Measurements from ENCODE around the gene C14orf180. TPM values are rescaled to one million over a fixed set of nuclear protein-coding genes. Genes with fewer than 3 reads are reported as not detected.

Gene C14orf180
- total RNA-seq, 1 donor = not detected

DNA sequence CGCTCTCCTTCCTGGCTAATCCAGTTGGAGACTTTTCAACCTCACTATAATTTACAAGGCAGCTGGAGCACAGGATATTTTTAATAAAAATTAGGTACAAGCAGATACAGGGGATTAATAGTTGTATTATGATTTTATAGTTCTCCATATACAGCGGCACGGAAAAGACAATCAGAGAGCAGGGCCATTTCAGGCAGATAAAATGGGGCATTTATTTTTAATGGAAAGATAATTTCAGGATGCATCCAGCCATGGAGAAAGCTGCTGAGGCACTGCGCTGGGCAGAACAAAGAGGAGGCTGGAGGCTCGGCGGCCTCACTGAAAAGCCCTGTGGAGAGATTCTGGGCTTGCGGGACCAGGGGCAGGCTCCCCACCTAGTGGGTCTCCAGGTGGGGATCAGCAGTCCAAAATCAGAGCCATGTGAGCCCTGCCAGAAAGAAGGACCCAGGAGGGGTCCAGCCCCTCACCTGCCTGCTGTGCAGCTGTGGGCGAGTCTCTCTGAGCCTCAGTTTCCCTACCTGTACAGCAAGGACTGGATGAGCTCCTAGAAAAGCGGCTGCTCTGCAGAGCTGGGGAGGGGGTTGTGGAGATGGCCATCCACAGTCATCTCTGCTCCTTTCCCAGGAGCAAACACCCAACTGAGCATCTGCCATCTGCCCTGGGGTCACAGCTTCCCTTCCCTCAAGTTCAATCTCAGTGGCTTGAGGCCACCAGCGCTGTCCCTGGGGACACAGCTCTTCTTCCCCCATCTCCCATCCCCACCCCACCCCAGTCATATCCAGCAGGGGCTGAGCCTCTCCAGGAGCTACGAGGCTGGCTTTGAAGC is 23.9 kb upstream of the C14orf180 start:
- H3K9me3 ChIP-seq (ENCODE audit: low read depth, low read length) = no peaks in the 10 kb centered on the region
- no peaks in the 10 kb centered on the region for H3K27me3 ChIP-seq (ENCODE audit: insufficient read depth, low read length)
- no peaks in the 10 kb centered on the region for H3K4me1 ChIP-seq (ENCODE audit: insufficient read depth, low read length)
- no peak overlapping the region for H3K4me3 ChIP-seq (ENCODE audit: low read length)

DNA sequence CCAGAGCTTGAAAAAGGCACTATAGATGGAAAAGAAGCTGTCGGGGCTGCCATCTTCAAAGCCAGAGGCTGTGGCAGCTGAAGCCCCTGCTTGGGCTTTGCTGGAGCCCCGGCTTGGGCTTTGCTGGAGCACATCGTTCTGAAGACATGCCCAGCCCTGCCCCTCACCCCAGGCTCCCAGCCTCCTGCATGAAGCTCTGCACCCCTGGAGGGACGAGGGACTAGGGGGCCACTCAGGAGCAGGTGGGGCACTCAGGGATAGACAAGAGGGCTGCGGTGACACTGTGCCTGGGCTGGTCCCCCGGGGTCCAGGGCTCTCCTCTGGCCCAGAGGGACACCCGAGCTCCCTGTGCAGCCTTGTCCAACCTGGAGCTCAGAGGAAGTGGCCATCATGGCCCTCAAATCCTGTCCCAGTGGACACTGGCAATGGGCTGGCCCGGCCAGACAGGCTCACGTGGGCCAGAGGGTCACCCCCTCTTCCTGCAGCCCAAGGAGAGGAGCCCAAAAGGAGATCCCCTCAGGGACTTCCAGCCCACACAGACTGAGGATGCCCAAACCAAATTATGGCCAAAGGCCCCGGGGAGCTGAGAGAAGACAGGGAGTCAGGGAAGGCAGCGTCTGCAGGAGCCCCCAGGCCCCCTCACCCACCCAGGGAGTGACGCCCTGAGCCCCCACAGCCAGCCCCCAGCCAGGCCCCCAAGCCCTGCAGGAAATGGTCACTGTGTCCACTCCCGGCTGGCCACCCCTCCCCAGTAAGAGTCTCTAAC is 23.1 kb upstream of the C14orf180 start:
- Histone ChIP-seq H3K9me3 (ENCODE audit: low read depth, low read length) (no peaks in the 10 kb centered on the region), H3K4me3 (ENCODE audit: low read length) (no peak overlapping the region), H3K4me1 (ENCODE audit: insufficient read depth, low read length) (no peaks in the 10 kb centered on the region)

DNA sequence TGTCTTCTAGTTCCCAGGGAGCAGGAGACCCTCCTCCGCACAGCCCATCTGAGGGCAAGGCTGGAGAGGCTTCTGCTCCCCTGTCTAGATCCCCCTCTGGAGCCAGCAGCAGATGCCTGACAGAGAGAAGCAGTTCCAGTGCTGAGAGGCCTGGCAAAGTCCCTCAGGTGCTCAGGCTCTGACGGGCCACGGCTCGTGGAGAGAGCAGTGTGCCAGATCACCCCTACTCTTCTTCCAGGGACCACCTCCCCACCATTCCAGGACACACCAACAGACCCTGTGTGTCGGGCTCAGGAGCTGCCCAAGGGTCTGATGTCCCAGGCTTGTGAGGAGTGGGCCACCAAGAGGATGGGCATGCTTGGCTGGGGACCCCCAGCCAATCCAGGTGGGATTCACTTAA is 22.5 kb upstream of the C14orf180 start:
- Histone ChIP-seq H3K4me3 (ENCODE audit: low read length) (no peak overlapping the region), H3K27me3 (ENCODE audit: insufficient read depth, low read length) (no peaks in the 10 kb centered on the region), H3K4me1 (ENCODE audit: insufficient read depth, low read length) (no peaks in the 10 kb centered on the region), H3K9me3 (ENCODE audit: low read depth, low read length) (no peaks in the 10 kb centered on the region)

More for the DNA sequence above, 23.1 kb upstream of the C14orf180 start:
- no peaks in the 10 kb centered on the region for H3K27me3 ChIP-seq (ENCODE audit: insufficient read depth, low read length)

DNA sequence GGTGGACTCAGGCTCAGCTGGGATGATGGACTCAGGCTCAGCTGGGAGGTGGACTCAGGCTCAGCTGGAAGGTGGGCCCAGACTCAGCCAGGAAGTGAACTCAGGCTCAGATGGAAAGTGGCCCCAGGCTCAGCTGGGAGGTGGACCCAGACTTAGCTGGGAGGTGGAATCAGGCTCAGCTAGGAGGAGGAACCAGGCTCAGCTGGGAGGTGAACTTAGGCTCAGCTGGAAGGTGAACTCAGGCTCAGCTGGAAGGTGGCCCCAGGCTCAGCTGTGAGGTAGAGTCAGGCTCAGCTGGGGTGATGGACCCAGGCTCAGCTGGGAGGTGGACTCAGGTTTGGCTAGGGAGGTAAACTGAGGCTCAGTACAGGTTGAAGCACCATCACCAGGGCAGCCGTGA is 21.8 kb upstream of the C14orf180 start:
- Histone ChIP-seq H3K27me3 (ENCODE audit: insufficient read depth, low read length) (no peaks in the 10 kb centered on the region), H3K4me1 (ENCODE audit: insufficient read depth, low read length) (no peaks in the 10 kb centered on the region), H3K4me3 (ENCODE audit: low read length) (no peak overlapping the region), H3K9me3 (ENCODE audit: low read depth, low read length) (no peaks in the 10 kb centered on the region)

DNA sequence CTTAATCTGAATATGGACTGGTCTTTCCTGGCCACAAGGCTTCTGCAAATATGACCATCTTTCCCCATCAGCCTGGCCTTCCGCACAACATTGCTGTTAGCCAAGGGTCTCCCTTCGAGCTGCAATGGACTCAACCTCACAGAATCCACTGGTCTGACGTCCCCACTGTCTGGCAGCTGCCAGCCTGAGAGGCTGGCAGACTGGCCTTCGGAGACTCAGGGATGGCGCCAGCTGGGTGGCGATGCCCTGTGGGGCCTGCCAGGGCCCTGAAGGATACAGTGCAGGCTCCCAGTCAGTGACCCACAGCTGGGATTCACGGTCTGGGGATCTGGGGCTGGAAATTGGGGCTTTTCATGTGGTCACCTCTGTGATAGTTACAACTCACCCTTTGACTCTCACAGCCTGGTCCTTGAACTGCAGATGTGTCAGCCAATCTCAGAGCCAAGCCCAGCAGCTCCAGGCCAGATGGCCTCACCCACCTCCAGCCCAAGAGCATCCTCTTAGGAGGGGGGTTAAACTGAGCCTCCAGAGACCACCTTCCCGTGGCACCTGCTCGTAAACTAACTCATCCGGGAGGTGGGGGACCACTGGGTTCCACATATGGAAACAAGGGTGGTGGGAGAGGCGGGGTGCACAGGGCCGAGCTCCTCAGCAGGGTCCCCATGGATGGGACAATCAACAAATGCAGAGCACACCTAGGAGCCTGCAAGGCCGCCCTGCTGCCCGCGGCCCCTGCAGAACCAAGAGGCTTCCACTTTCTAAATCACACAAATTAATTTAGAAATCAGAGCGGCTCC is 21.1 kb upstream of the C14orf180 start:
- Histone ChIP-seq H3K4me1 (ENCODE audit: insufficient read depth, low read length) (no peaks in the 10 kb centered on the region), H3K4me3 (ENCODE audit: low read length) (no peak overlapping the region), H3K27me3 (ENCODE audit: insufficient read depth, low read length) (no peaks in the 10 kb centered on the region), H3K9me3 (ENCODE audit: low read depth, low read length) (no peaks in the 10 kb centered on the region)

DNA sequence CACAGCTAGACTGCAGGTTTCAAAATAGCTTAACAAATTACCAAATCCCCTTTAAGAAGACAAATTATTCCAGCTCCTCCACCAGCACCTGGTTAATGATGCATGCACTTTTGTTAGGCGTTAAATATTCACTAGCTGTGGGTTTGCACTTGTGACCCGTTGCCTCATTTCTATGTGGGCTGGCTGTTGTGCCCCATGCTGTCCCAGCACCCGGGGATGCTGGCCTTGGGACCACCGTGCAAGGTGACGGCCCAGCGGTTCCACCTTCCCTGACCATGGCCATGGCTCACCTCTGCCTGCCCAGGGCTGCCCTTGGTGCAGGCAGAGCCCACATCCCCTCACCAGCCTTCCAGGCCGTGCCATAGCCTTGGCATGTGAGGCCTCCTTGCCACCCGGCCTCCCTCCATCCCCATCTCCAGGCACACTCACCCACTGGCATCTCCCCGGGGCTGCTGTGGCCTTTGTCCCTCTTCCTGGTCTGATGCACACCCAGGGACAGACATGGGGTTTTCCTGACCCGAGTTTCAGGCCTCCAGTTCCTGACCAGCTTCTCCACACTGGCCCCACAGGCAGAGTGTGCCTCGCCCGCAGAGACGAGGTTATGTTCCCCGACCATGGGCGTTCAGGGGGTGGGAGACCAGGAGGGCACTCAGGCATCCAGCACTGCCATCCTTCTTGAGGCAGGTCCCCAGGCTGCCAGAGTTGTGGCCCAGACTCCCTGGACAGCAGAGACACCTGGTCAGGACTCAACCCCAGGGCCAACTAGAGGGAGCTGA is 20.3 kb upstream of the C14orf180 start:
- H3K27me3 ChIP-seq (ENCODE audit: insufficient read depth, low read length) = no peaks in the 10 kb centered on the region
- H3K9me3 ChIP-seq (ENCODE audit: low read depth, low read length) = no peaks in the 10 kb centered on the region
- H3K4me1 ChIP-seq (ENCODE audit: insufficient read depth, low read length) = peaks cover 3% of the 10 kb centered on the region
- H3K4me3 ChIP-seq (ENCODE audit: low read length) = no peak overlapping the region

DNA sequence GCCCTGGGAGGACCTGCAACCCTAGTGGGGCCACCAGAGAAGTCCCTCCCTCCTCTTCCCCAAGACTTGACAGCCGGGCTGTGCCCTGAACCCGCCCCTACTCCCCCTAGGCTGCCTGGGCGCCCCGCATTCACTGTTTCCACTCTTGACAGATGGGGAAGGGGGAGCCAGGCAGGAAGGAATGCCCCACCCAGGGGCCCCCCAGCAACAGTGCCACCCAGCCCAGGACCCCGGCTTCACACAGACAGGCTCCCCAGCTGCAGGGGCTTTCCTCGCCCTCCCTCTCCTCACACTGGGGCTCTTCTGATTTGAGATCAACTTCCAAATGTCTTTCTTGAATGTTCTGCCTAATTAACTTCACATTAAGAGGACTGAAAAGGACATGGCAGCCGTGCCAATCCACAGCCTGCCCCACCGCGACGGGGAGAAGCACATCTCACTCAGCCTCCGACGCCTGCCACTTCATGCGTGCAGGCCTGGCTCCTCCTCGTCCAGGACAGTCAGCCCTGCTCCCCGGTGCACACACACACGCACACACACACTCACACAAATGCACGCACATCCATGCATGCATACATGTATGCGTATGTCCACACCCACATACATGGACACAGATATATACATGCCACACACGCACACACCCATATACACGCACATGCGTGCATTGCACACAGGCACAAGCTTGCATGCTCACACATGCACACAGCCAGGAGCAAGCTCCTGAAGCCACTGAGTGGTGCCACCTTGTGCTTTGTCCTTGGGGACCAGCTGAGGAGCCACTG is 19.6 kb upstream of the C14orf180 start:
- Histone ChIP-seq H3K4me3 (ENCODE audit: low read length) (no peak overlapping the region), H3K27me3 (ENCODE audit: insufficient read depth, low read length) (no peaks in the 10 kb centered on the region), H3K4me1 (ENCODE audit: insufficient read depth, low read length) (peaks cover 3% of the 10 kb centered on the region), H3K9me3 (ENCODE audit: low read depth, low read length) (no peaks in the 10 kb centered on the region)

DNA sequence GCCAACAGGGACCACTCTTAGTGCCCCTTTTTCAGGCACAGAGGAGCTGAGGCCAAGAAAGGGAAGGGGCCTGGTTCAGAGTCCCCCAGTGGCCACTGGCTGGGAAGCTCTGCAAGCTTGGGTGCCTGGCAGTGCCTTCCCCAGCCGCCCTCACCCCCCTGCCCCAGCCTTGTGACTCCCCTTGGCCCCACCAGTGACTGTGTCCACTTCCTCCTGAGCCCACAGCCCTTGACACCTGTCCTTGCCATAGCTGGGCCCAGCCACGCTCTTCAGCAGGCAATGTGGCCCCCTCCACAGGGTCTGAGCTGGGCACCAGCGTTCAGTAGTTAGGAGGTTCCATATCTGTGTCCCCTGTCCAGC is 19.0 kb upstream of the C14orf180 start:
- Histone ChIP-seq H3K4me1 (ENCODE audit: insufficient read depth, low read length) (peaks cover 3% of the 10 kb centered on the region), H3K4me3 (ENCODE audit: low read length) (no peak overlapping the region), H3K27me3 (ENCODE audit: insufficient read depth, low read length) (no peaks in the 10 kb centered on the region), H3K9me3 (ENCODE audit: low read depth, low read length) (no peaks in the 10 kb centered on the region)

DNA sequence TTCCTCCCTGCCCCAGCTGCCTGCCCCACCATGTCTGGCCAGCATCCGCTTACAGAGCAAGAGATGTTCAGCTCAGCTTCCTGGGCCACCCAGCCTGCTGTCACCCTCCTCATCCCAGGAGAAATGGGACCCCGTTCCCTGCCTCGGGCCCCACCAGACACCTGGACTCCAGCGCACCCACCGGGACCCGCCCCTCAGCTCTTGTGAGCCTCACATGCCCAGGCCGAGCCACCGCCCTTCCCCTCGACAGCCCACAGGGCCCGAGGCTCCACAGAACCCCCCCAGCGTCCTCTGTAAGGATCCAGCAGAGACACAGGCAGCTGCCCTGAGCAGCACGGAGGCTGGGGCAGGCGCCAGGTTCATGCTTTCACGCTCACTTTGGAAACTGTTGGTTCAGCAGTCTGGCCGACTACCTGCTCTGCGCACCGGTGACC is 18.4 kb upstream of the C14orf180 start:
- peaks cover 3% of the 10 kb centered on the region for H3K4me1 ChIP-seq (ENCODE audit: insufficient read depth, low read length)
- no peaks in the 10 kb centered on the region for H3K27me3 ChIP-seq (ENCODE audit: insufficient read depth, low read length)
- H3K4me3 ChIP-seq (ENCODE audit: low read length) = no peak overlapping the region
- H3K9me3 ChIP-seq (ENCODE audit: low read depth, low read length) = no peaks in the 10 kb centered on the region

DNA sequence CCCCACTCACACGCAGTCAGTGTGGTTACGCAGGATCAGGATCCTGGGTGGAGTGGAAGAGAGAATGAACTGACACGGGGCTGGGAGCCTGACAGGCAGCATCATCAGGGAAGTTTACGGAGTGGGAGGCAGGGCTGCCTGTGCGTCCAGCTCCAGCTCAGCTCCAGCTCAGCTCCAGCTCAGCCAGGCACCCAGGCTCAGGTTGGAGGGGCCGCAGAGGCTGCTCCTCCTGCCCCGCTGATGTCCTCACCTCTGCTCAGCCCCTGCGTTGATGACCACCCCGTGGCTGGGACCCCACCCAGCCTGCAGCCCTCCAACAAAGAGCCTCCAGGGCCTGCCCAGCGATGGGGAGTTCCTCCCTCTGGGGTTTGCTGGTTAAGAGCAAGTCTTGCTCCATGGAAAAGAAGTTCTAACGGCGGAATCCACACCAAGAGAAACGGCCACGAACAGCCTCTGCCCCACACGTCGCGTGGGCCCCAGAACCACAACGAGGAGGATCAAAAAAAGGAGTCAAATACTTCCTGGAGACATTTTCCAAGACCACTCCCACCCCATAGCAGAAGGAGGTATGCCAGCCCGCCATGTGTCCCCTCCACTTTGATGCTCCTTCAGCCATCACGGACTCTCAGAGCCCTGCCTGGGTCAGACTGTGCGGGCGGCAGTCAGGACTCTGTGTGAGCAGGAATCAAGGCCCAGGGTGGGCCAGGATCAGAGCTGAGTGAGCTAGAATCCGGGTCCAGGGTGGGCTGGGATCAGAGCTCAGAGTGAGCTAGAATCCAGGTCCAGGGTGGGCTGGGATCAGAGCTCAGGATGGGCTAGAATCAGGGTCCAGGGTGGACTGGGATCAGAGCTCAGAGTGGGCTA is 17.7 kb upstream of the C14orf180 start:
- no peaks in the 10 kb centered on the region for H3K9me3 ChIP-seq (ENCODE audit: low read depth, low read length)
- H3K4me1 ChIP-seq (ENCODE audit: insufficient read depth, low read length) = peaks cover 3% of the 10 kb centered on the region
- H3K4me3 ChIP-seq (ENCODE audit: low read length) = no peak overlapping the region
- H3K27me3 ChIP-seq (ENCODE audit: insufficient read depth, low read length) = no peaks in the 10 kb centered on the region

DNA sequence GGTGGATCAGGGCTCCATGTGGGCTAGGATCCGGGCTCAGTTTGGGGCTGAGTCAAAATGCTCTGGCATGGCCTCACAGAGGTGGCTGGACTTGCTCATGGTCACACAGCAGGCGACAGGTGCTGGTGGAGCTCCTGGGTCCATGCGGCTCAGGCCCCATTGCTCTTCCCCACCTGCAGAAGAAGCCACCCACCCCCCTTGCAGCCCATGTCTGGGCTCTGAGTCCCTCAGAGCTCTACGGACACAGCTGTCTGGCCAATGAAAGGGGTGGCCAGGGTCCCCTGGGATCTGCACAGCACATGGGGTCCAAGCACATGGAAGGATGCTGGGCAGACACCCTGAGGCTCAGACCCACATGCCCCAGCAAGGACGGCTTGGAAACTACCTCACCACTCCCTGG is 17.0 kb upstream of the C14orf180 start:
- Histone ChIP-seq H3K27me3 (ENCODE audit: insufficient read depth, low read length) (no peaks in the 10 kb centered on the region), H3K4me3 (ENCODE audit: low read length) (no peak overlapping the region), H3K9me3 (ENCODE audit: low read depth, low read length) (no peaks in the 10 kb centered on the region), H3K4me1 (ENCODE audit: insufficient read depth, low read length) (peaks cover 3% of the 10 kb centered on the region)

DNA sequence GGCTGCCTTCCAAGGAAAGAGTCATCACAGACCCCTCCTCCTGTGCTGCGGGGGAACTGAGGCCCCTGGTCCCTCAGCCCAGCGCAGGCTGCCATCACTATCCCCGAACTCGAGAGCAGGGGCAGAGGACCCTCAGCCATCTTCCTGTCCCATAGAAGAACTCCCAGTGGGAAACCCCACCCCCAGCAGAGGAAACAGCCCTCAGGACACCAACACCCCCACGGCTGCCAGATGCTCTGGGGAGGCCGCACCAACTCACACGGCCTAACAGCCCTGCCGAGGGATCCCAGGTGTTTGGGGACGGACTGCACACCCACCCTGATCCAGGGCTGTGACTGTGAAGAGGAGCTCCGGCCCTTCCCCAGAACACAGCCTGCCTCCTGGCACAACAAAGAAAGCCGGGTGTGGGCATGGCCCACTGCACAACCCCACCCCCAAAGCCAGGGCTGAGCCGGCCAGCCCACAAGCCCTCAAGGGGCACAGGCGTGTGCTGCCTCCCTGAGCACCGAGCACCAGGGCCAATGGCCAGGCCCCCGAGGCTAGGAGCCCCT is 16.3 kb upstream of the C14orf180 start:
- Histone ChIP-seq H3K27me3 (ENCODE audit: insufficient read depth, low read length) (no peaks in the 10 kb centered on the region), H3K9me3 (ENCODE audit: low read depth, low read length) (no peaks in the 10 kb centered on the region), H3K4me3 (ENCODE audit: low read length) (no peak overlapping the region), H3K4me1 (ENCODE audit: insufficient read depth, low read length) (peaks cover 3% of the 10 kb centered on the region)
